ENCODE measurements around the gene FXR1.
A peak's percentile ranks its signal among the peaks of the same experiment; 100 is the strongest.

Gene FXR1

DNA sequence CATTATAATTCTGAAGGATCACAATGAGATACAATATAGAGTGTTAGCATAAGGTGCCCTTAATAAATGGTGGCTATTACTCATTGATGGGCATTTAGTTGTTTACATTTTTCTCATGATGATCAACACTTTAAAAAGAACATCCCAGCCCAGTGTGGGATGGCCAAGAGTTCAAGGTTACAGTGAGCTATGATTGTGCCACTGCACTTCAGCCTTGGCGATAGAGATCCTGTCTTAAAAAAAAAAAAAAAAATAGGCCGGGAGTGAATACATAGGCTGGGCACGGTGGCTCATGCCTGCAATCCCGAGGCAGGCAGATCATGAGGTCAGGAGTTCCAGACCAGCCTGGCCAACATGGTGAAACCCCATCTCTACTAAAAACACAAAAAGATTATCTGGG, 1.6 kb upstream of the FXR1 start:
- H3K4me1 ChIP-seq (ENCODE audit: control insufficient read depth, insufficient read depth, low read length), result peaks cover 21% of the 10 kb centered on the region
- H3K4me3 ChIP-seq (ENCODE audit: low read depth, low read length), result no peak overlapping the region

DNA sequence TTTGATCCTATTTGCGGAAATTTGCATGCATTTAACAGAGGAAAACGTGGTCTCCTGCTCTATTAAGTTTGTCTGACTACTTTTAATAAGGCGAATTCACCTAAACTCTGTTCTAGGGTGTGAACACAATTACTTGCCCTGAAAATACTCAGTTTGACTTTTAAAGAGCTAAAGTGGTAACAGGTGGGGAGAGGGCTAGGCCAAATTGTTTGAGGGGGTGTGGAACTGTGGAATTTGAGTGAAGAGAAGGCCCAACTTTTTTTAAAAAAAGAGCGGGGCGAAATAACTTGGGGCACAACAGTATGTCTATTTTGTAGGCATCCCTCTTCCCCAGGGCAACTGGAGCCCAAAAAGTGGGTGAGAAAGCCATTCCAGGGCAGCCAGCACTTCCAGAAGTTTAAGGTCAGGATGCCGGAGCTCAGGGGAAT, 580 bp upstream of the FXR1 start:
- Histone ChIP-seq H3K9me3 (ENCODE audit: control insufficient read depth, insufficient read depth, low read length) (no peaks in the 10 kb centered on the region), H3K9ac (ENCODE audit: low read depth, low read length) (peak overlapping the region; percentile 60), H3K4me1 (ENCODE audit: control insufficient read depth, insufficient read depth, low read length) (peaks cover 21% of the 10 kb centered on the region), H3K36me3 (ENCODE audit: control insufficient read depth, insufficient read depth, low read length) (peaks cover 24% of the 10 kb centered on the region), H3K4me3 (ENCODE audit: low read depth, low read length) (peak overlapping the region; percentile 90), H3K27ac (ENCODE audit: low read depth, low read length) (peak overlapping the region; percentile 97), H3K27me3 (ENCODE audit: control insufficient read depth, insufficient read depth, low read length) (no peaks in the 10 kb centered on the region)

More for the DNA sequence above, 1.6 kb upstream of the FXR1 start:
- Histone ChIP-seq H3K9ac (ENCODE audit: low read depth, low read length) (no peak overlapping the region), H3K27ac (ENCODE audit: low read depth, low read length) (no peak overlapping the region), H3K9me3 (ENCODE audit: control insufficient read depth, insufficient read depth, low read length) (peaks cover 3% of the 10 kb centered on the region; the same call in 1 of the 2 replicates), H3K36me3 (ENCODE audit: control insufficient read depth, insufficient read depth, low read length) (peaks cover 14% of the 10 kb centered on the region), H3K27me3 (ENCODE audit: control insufficient read depth, insufficient read depth, low read length) (no peaks in the 10 kb centered on the region)

DNA sequence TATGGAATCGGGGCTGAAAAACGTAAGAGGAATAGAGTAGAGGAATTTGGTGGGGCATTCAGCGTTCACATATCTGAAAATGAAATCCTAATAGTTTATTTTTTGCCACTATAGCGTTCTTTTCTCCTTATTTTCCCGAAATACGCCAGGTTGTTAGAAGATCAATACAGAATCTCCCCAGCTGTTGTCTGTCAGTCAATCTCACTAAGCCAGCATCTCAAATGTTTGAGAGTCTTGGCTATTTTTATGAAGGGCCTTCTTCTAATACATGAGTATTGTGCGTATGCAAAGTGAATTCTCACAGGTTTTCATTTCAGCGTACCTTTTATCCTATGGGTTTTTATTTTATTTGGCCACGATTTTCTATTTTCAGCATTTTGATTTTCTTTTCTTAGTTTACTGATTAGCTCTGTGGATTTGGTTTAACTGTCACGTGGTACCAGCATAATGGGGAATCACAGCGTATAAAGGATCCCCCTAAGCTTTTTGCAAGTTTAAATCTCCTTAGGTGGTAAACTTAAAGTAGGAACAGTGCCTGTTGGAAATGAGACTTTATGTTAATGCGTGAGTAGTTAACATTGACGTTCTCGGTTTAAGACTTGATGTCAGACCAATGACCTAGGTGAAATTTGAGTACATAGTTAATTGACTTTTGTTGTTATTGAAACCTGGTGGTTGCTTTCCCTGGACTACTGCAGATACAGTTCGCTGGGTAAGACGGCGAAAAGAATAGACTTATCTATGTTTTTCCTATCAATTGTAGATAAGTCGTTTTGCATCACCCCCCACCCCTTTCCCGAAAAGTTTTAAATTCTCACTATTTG, 1.3 kb downstream of the FXR1 start:
- peak overlapping the region; percentile 97 for H3K27ac ChIP-seq (ENCODE audit: low read depth, low read length)
- H3K4me1 ChIP-seq (ENCODE audit: control insufficient read depth, insufficient read depth, low read length), result peaks cover 21% of the 10 kb centered on the region
- H3K9ac ChIP-seq (ENCODE audit: low read depth, low read length), result peak overlapping the region; percentile 96
- H3K4me3 ChIP-seq (ENCODE audit: low read depth, low read length), result peak overlapping the region; percentile 90
- no peaks in the 10 kb centered on the region for H3K9me3 ChIP-seq (ENCODE audit: control insufficient read depth, insufficient read depth, low read length)
- no peaks in the 10 kb centered on the region for H3K27me3 ChIP-seq (ENCODE audit: control insufficient read depth, insufficient read depth, low read length)
- H3K36me3 ChIP-seq (ENCODE audit: control insufficient read depth, insufficient read depth, low read length), result peaks cover 39% of the 10 kb centered on the region

DNA sequence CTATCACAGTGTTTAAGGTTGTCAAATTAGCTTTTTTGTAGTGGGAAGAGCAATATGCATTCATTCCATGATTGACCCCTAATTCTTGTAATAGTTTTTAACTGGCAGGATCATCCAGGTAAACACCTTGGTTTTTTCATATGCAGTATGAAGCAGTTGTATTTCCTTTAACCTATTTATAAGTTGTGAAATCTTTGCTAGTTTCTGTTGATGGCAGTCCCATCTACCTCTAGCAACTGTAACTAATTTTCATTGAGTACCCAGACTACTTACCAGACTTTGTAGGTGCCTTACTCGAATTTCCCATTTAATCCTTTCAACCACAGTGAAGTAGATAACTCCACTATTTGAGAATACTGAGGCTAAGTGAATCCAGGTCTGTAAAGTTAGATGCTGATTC, 6.1 kb downstream of the FXR1 start:
- Histone ChIP-seq H3K9me3 (ENCODE audit: control insufficient read depth, insufficient read depth, low read length) (no peaks in the 10 kb centered on the region), H3K9ac (ENCODE audit: low read depth, low read length) (no peak overlapping the region), H3K27me3 (ENCODE audit: control insufficient read depth, insufficient read depth, low read length) (no peaks in the 10 kb centered on the region), H3K4me1 (ENCODE audit: control insufficient read depth, insufficient read depth, low read length) (peaks cover 30% of the 10 kb centered on the region), H3K4me3 (ENCODE audit: low read depth, low read length) (no peak overlapping the region), H3K27ac (ENCODE audit: low read depth, low read length) (no peak overlapping the region), H3K36me3 (ENCODE audit: control insufficient read depth, insufficient read depth, low read length) (peaks cover 46% of the 10 kb centered on the region)

DNA sequence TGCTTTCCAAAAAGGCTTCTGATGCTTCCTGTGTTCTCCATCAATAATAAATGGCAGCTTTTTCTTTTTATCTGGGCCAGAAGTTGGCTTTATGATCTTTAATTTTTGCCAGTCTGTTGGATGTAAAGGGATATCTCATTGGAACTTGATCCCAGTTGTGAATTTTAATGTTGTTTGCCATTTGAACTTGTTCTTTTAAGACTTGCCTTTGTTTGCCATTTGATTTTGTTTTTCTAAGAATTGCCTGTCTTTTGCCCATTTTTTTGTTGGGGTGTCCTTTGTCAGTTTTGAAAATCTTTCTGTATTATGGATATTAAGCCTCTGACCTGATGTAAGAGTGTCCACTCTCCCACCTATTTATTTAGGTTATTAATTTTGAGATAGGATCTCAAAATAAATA, 9.8 kb downstream of the FXR1 start:
- H3K27me3 ChIP-seq (ENCODE audit: control insufficient read depth, insufficient read depth, low read length), result no peaks in the 10 kb centered on the region
- H3K36me3 ChIP-seq (ENCODE audit: control insufficient read depth, insufficient read depth, low read length), result peaks cover 18% of the 10 kb centered on the region
- peaks cover 23% of the 10 kb centered on the region for H3K4me1 ChIP-seq (ENCODE audit: control insufficient read depth, insufficient read depth, low read length)
- no peaks in the 10 kb centered on the region for H3K9me3 ChIP-seq (ENCODE audit: control insufficient read depth, insufficient read depth, low read length)
- no peak overlapping the region for H3K4me3 ChIP-seq (ENCODE audit: low read depth, low read length)
- H3K27ac ChIP-seq (ENCODE audit: low read depth, low read length), result no peak overlapping the region
- no peak overlapping the region for H3K9ac ChIP-seq (ENCODE audit: low read depth, low read length)

DNA sequence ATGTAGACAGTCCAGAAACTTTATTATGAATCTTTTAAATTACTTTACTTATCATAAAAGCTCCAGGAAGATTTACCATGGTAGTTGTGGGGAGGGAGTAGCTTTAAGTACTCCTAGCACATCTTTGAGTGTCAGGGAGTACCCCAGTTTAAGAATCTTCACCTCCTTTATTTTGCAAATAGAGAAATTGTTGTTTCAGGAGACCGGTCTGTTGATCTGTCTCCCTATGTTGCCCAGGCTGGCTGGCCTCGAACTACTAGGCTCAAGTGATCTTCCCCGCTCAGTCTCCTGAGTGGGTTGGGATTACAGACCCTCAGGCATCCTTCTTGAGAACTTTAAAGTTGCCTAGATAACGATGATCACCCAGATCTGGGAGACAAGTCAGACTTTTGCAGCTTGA, 11.1 kb downstream of the FXR1 start:
- Histone ChIP-seq H3K4me1 (ENCODE audit: control insufficient read depth, insufficient read depth, low read length) (peaks cover 23% of the 10 kb centered on the region), H3K9me3 (ENCODE audit: control insufficient read depth, insufficient read depth, low read length) (no peaks in the 10 kb centered on the region), H3K27me3 (ENCODE audit: control insufficient read depth, insufficient read depth, low read length) (no peaks in the 10 kb centered on the region), H3K36me3 (ENCODE audit: control insufficient read depth, insufficient read depth, low read length) (peaks cover 9% of the 10 kb centered on the region), H3K9ac (ENCODE audit: low read depth, low read length) (no peak overlapping the region), H3K4me3 (ENCODE audit: low read depth, low read length) (no peak overlapping the region), H3K27ac (ENCODE audit: low read depth, low read length) (no peak overlapping the region)

DNA sequence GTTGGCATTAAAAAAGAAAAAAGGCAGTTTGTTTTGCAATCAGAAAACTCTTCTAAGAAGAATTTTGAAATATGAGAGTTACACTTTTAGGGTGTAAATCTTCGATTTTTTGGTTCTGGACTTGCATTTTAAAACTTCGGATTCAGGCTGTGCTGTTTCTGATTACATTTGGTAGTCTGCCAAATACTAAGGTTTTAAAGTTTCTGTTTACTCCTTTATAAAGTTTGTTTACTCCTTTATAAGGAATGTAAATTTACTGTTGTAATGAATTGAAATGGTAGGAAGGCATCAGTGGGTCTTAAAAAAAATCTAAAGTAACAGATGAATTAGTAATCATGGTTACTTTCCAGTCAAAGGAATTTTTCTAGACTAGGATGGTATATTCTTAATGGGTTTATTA, 14.1 kb downstream of the FXR1 start:
- peaks cover 23% of the 10 kb centered on the region for H3K4me1 ChIP-seq (ENCODE audit: control insufficient read depth, insufficient read depth, low read length)
- H3K4me3 ChIP-seq (ENCODE audit: low read depth, low read length), result no peak overlapping the region
- H3K9ac ChIP-seq (ENCODE audit: low read depth, low read length), result no peak overlapping the region
- H3K27ac ChIP-seq (ENCODE audit: low read depth, low read length), result no peak overlapping the region
- H3K36me3 ChIP-seq (ENCODE audit: control insufficient read depth, insufficient read depth, low read length), result peaks cover 7% of the 10 kb centered on the region
- H3K27me3 ChIP-seq (ENCODE audit: control insufficient read depth, insufficient read depth, low read length), result no peaks in the 10 kb centered on the region
- no peaks in the 10 kb centered on the region for H3K9me3 ChIP-seq (ENCODE audit: control insufficient read depth, insufficient read depth, low read length)

DNA sequence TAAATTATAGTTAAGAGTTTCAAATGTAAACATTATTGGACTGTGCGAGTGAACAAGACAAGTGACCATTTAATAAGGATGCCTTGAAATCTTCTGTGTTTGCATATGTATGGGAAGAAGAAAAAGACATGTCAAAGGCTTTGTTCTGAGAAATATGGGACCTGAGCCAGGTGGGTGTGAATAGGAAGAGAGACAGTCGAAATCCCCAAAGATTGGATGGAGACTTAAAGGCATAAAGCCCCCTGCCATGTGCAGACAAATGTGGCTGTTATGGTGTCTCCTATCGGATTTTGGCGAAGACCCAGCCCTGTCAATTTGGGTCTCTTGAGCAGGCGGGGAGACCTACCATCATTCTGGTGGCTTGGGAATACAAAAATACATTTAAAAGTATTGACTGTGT, 16.9 kb downstream of the FXR1 start:
- Histone ChIP-seq H3K36me3 (ENCODE audit: control insufficient read depth, insufficient read depth, low read length) (peaks cover 8% of the 10 kb centered on the region), H3K9me3 (ENCODE audit: control insufficient read depth, insufficient read depth, low read length) (no peaks in the 10 kb centered on the region)

DNA sequence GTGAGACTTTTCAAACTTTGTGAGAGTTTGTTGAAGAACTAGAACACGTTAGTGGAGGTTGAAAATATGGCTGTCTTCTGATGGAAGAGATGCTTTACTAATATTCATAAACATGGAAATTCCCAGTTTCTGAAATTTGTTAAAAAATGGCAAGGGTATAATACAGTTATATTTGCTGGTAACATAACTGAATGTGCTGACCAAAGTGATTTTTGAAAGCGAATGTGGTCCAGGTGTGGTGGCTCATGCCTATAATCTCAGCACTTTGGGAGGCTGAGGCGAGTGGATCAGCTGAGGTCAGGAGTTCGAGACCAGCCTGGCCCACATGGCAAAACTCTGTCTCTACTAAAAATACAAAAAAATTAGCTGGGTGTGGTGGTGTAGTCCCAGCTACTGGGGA, 18.1 kb downstream of the FXR1 start:
- H3K36me3 ChIP-seq (ENCODE audit: control insufficient read depth, insufficient read depth, low read length), result peaks cover 20% of the 10 kb centered on the region
- H3K4me3 ChIP-seq (ENCODE audit: low read depth, low read length), result no peak overlapping the region
- no peaks in the 10 kb centered on the region for H3K27me3 ChIP-seq (ENCODE audit: control insufficient read depth, insufficient read depth, low read length)
- H3K9me3 ChIP-seq (ENCODE audit: control insufficient read depth, insufficient read depth, low read length), result no peaks in the 10 kb centered on the region
- H3K9ac ChIP-seq (ENCODE audit: low read depth, low read length), result no peak overlapping the region
- 0 out of 2 replicates have a peak, but pooled peaks cover 4% of the 10 kb centered on the region for H3K4me1 ChIP-seq (ENCODE audit: control insufficient read depth, insufficient read depth, low read length)
- H3K27ac ChIP-seq (ENCODE audit: low read depth, low read length), result no peak overlapping the region

More for the DNA sequence above, 16.9 kb downstream of the FXR1 start:
- H3K9ac ChIP-seq (ENCODE audit: low read depth, low read length), result no peak overlapping the region
- H3K4me1 ChIP-seq (ENCODE audit: control insufficient read depth, insufficient read depth, low read length), result 0 out of 2 replicates have a peak, but pooled peaks cover 4% of the 10 kb centered on the region
- H3K4me3 ChIP-seq (ENCODE audit: low read depth, low read length), result no peak overlapping the region
- H3K27ac ChIP-seq (ENCODE audit: low read depth, low read length), result no peak overlapping the region
- H3K27me3 ChIP-seq (ENCODE audit: control insufficient read depth, insufficient read depth, low read length), result no peaks in the 10 kb centered on the region

DNA sequence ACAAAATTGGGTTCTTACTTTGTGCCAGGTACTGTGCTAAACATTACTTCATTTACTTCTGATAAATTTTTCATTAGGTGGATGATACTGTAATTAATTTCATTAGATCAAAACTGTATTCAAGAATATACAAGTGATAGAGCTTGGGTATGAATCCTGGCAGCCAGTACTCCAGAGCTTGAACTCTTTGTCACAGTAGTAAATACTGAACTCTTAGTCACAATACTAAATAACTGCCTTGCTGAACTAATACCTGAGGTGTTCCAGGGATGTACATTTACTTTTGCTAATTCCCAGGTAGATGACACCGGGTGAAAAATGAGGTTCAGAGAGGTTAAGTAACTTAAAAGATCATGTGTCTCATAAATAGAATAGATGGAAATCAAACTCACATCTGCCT, 20.3 kb downstream of the FXR1 start:
- H3K4me3 ChIP-seq (ENCODE audit: low read depth, low read length), result no peak overlapping the region
- H3K27me3 ChIP-seq (ENCODE audit: control insufficient read depth, insufficient read depth, low read length), result no peaks in the 10 kb centered on the region
- peak overlapping the region; percentile 20 for H3K27ac ChIP-seq (ENCODE audit: low read depth, low read length)
- no peaks in the 10 kb centered on the region for H3K9me3 ChIP-seq (ENCODE audit: control insufficient read depth, insufficient read depth, low read length)
- H3K9ac ChIP-seq (ENCODE audit: low read depth, low read length), result no peak overlapping the region
- no peaks in the 10 kb centered on the region for H3K4me1 ChIP-seq (ENCODE audit: control insufficient read depth, insufficient read depth, low read length)
- H3K36me3 ChIP-seq (ENCODE audit: control insufficient read depth, insufficient read depth, low read length), result peaks cover 43% of the 10 kb centered on the region

DNA sequence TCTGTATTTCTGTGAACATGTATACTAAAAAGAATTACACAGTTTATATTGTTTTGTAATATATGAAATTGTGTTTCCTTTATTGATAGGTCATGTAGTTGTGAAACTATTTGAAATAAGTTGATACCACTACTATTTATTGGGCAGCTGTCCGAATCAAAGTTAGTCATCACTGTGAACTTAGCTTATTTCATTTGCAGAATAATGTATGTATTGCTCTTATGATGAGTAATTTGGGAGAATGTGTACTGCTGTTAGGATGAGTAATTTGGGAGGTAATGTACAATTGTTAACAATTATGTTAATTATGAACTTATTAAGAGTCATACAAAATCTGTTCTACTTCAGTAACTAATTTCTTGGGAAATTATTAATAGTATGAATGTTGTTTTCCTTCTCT, 22.2 kb downstream of the FXR1 start:
- no peaks in the 10 kb centered on the region for H3K4me1 ChIP-seq (ENCODE audit: control insufficient read depth, insufficient read depth, low read length)
- no peak overlapping the region for H3K9ac ChIP-seq (ENCODE audit: low read depth, low read length)
- H3K27me3 ChIP-seq (ENCODE audit: control insufficient read depth, insufficient read depth, low read length), result no peaks in the 10 kb centered on the region
- H3K27ac ChIP-seq (ENCODE audit: low read depth, low read length), result no peak overlapping the region
- H3K36me3 ChIP-seq (ENCODE audit: control insufficient read depth, insufficient read depth, low read length), result peaks cover 51% of the 10 kb centered on the region
- no peaks in the 10 kb centered on the region for H3K9me3 ChIP-seq (ENCODE audit: control insufficient read depth, insufficient read depth, low read length)
- H3K4me3 ChIP-seq (ENCODE audit: low read depth, low read length), result no peak overlapping the region

Data from HUES48 (cell line).